Activated effector memory CD4-positive, alpha-beta T cell treated with anti-CD3 and anti-CD28 coated beads, Interleukin-2, amount 50 U/mL, for 16 hours (primary cell): ENCODE measurements around the gene KHNYN.
"Not testable (repeated sequence)": the region's sequence is repeated elsewhere in the genome, so short reads cannot be mapped to it uniquely, and the experiment has no call there.

ENCODE experiments used
- DNase-seq: peaks from one replicate; pipeline ENCODE4 v3.0.0-alpha.2; 2020

Gene KHNYN

GRCh38 chr14:24481622-24482324, 52.0 kb downstream of the KHNYN start:
- DNase-seq: peak; percentile 76

GRCh38 chr14:24482699-24483303, 53.0 kb downstream of the KHNYN start:
- not testable (repeated sequence) for DNase-seq

- no peak for DNase-seq
These were observed 54.0 kb downstream of the KHNYN start for GRCh38 chr14:24483604-24484252.
